Measurements from ENCODE around the gene ZNF491. TPM values are rescaled to one million over a fixed set of nuclear protein-coding genes. Genes with fewer than 3 reads are reported as not detected.

ZNF491 gene
- total RNA-seq, 1 experiment from 2014 or later, result 0.98 TPM

GRCh38 chr19:11766597-11767591 lies 31.4 kb upstream of the ZNF491 start, which contains the start of gene ZNF441:
Gene ZNF441, plus strand, starts transcription at chr19:11767000. Its CDS starts 194 bp downstream, at chr19:11767194.
- peak within 1 kb of the TSS; percentile 77 for H3K27ac ChIP-seq (ENCODE audit: low read length)
- ChIA-PET POLR2A (interaction anchor here (0.9 kb wide), 1 partner anchor 127 kb away, joined by 4 read pairs; no protein-coding TSS in a partner anchor), CTCF (no interaction called here)
- no peaks in the 10 kb centered on the region for H3K36me3 ChIP-seq (ENCODE audit: control insufficient read depth, insufficient read depth, low read length)
- TF ChIP-seq CTCF (IDR thresholded peaks at IDR 0.05) (no peak), SIN3A (IDR thresholded peaks at IDR 0.05; ENCODE audit: borderline replicate concordance, insufficient read depth, low read depth, low read length) (peak; percentile 59; the same call in 1 of the 2 replicates), POLR2AphosphoS5 (IDR thresholded peaks at IDR 0.05; ENCODE audit: low read depth, low read length) (peak; percentile 28; the same call in 1 of the 2 replicates), TCF7L2 (IDR thresholded peaks at IDR 0.05; ENCODE audit: low read depth, low read length) (peak; percentile 100), REST (IDR thresholded peaks at IDR 0.05; ENCODE audit: insufficient read depth in 1 of 2, low read depth in 2 of 2, low read length in 1 of 2) (no peak)
- H3K4me3 ChIP-seq (ENCODE audit: low read depth in 2 of 2, low read length in 2 of 2), result peak within 1 kb of the TSS; percentile 71 to 74
- peak; percentile 100 for ATAC-seq
- no peaks in the 10 kb centered on the region; the same call in 1 of the 2 replicates for H3K9me3 ChIP-seq (ENCODE audit: control insufficient read depth, insufficient read depth, low read depth, low read length)
- intact Hi-C loops (cut with micrococcal nuclease; ENCODE audit: unreplicated experiment) (no loop called here), in situ Hi-C loops (cut with HindIII; ENCODE audit: low pct_unique_long_range_greater_than_20kb, low sequenced_read_pairs) (no loop called here)
- BruUV-seq (replicated peaks), result TSS peak; percentile 76
- peak; percentile 72 for DNase-seq (ENCODE audit: low read depth, low spot score)
- H3K27me3 ChIP-seq (ENCODE audit: control insufficient read depth, insufficient read depth, low read length), result no peaks in the 10 kb centered on the region
- H3K4me1 ChIP-seq (ENCODE audit: control insufficient read depth, insufficient read depth, low read length), result no peaks in the 10 kb centered on the region

GRCh38 chr19:11767633-11768133 lies 30.6 kb upstream of the ZNF491 start:
- H3K4me1 ChIP-seq (ENCODE audit: control insufficient read depth, insufficient read depth, low read length), result no peaks in the 10 kb centered on the region
- POLR2A ChIA-PET, result no interaction called here
- peak overlapping the region; percentile 77 for H3K27ac ChIP-seq (ENCODE audit: low read length)
- ATAC-seq (0 out of 2 replicates have a peak, but pooled peaks have one; percentile 5), DNase-seq (ENCODE audit: low read depth, low spot score) (no peak)
- BruUV-seq (replicated peaks), result no TSS peak
- no peaks in the 10 kb centered on the region; the same call in 1 of the 2 replicates for H3K9me3 ChIP-seq (ENCODE audit: control insufficient read depth, insufficient read depth, low read depth, low read length)
- no peaks in the 10 kb centered on the region for H3K27me3 ChIP-seq (ENCODE audit: control insufficient read depth, insufficient read depth, low read length)
- peak overlapping the region; percentile 71 to 74 for H3K4me3 ChIP-seq (ENCODE audit: low read depth in 2 of 2, low read length in 2 of 2)
- CTCF ChIA-PET, result no interaction called here
- in situ Hi-C loops (cut with HindIII; ENCODE audit: low pct_unique_long_range_greater_than_20kb, low sequenced_read_pairs), result no loop called here
- TF ChIP-seq CTCF (IDR thresholded peaks at IDR 0.05), result no peak
- no peak for TF ChIP-seq TCF7L2 (IDR thresholded peaks at IDR 0.05; ENCODE audit: low read depth, low read length)
- no peak for TF ChIP-seq REST (IDR thresholded peaks at IDR 0.05; ENCODE audit: insufficient read depth in 1 of 2, low read depth in 2 of 2, low read length in 1 of 2)
- TF ChIP-seq SIN3A (IDR thresholded peaks at IDR 0.05; ENCODE audit: borderline replicate concordance, insufficient read depth, low read depth, low read length), result no peak
- no peak for TF ChIP-seq POLR2AphosphoS5 (IDR thresholded peaks at IDR 0.05; ENCODE audit: low read depth, low read length)
- intact Hi-C loops (cut with micrococcal nuclease; ENCODE audit: unreplicated experiment), result no loop called here
- no peaks in the 10 kb centered on the region for H3K36me3 ChIP-seq (ENCODE audit: control insufficient read depth, insufficient read depth, low read length)
